NCI-H82 treated with DMSO at 0.1 percent for 48 hours (cell line): Measurements from ENCODE around the gene TOMM70.
"Not testable (repeated sequence)": the region's sequence is repeated elsewhere in the genome, so short reads cannot be mapped to it uniquely, and the experiment has no call there.

Experiments
- DNase-seq: peaks from one replicate; lab custom pipeline; 2025; ENCODE audit not compliant: unreplicated experiment; lab: John Stamatoyannopoulos, UW

The TOMM70 gene

GRCh38 chr3:100368441-100368840 is 32.4 kb downstream of the TOMM70 start:
- no peak for DNase-seq

GRCh38 chr3:100366424-100366823 is 34.5 kb downstream of the TOMM70 start:
- DNase-seq, result no peak

GRCh38 chr3:100364421-100364820 is 36.5 kb downstream of the TOMM70 start:
- DNase-seq, result no peak

- DNase-seq, result no peak
Measured at GRCh38 chr3:100361897-100362296, 39.0 kb downstream of the TOMM70 start.

- DNase-seq, result no peak
Measured at GRCh38 chr3:100360757-100361496, 40.0 kb downstream of the TOMM70 start.

DNA sequence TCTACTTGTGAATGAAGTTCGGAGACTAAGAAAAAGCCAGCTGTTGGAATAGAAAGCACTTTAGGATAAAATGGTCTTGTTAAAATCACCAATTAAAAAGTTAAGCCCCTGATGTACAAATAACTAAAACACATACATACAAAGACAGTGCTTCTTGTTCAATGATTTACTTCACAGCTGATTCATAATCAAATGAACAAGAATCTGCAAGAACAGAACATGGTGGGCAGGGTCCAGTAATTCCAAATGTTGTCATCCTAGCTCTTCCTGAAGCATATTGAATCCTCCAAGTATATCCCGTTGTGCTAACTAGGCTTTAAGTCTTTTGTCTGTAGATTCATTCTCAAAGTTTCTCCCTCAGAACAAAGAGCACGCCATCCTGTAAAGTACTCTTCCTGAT is 41.9 kb downstream of the TOMM70 start:
- no peak for DNase-seq

- no peak for DNase-seq
Measured at GRCh38 chr3:100358413-100358812, 42.5 kb downstream of the TOMM70 start.

GRCh38 chr3:100354850-100355249 is 46.0 kb downstream of the TOMM70 start:
- no peak for DNase-seq

- DNase-seq, result no peak
Measured at GRCh38 chr3:100352296-100353231, 48.3 kb downstream of the TOMM70 start.

DNA sequence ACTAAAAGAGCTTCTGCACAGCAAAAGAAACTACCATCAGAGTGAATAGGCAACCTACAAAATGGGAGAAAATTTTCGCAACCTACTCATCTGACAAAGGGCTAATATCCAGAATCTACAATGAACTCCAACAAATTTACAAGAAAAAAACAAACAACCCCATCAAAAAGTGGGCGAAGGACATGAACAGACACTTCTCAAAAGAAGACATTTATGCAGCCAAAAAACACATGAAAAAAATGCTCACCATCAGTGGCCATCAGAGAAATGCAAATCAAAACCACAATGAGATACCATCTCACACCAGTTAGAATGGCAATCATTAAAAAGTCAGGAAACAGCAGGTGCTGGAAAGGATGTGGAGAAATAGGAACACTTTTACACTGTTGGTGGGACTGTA is 49.1 kb downstream of the TOMM70 start:
- DNase-seq, result not testable (repeated sequence)

DNA sequence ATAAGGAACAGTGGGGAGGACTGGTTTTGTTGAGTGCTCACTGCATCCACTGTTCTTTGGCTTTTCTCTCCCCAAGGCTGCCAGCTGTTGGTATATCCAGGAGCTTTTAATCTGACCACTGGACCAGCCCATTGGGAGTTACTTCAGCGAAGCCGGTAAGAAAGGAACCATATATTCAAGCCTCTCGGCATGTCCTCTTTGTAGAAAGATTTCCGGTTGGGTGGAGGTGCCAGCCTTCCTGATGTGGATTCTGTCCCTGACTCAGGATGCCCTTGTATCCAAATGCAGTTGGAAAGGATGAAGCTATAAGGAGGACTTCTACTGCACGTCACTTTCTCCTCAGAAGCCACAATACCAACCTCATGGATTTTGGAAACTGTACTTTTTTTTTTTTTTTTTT is 52.2 kb downstream of the TOMM70 start:
- DNase-seq, result no peak

DNA sequence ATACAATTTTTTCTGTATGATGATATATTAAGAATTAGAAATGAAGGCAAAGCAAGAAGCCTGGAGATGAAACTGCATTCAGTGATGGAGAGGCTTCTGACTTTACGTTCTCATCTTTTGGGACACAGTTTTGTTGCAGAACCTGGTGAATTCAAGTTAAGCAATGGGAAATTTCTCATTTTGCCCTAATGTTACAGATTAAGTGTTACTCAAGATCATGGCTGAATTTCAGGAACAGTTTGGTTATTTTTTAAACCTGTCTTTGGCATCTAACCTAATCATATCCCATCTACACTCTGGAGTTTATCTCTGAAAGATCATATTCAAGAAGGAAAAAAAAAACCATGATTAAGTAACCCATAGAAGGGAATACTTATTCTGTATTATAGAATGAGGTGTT is 60.4 kb downstream of the TOMM70 start:
- DNase-seq, result no peak

GRCh38 chr3:100339786-100340185 is 61.1 kb downstream of the TOMM70 start:
- DNase-seq, result no peak

GRCh38 chr3:100338911-100339310 is 62.0 kb downstream of the TOMM70 start:
- DNase-seq, result no peak

DNA sequence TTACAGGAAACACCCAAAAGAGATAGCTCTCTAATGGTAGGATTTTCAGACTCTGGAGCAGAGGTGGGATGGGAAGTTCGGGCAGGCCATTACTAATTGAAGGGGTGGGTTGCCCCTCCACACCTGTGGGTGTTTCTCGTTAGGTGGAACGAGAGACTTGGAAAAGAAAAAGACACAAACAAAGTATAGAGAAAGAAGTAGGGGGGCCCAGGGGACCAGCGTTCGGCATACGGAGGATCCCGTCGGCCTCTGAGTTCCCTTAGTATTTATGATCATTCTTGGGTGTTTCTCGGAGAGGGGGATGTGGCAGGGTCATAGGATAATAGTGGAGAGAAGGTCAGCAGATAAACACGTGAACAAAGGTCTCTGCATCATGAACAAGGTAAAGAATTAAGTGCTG is 64.7 kb downstream of the TOMM70 start:
- not testable (repeated sequence) for DNase-seq

DNA sequence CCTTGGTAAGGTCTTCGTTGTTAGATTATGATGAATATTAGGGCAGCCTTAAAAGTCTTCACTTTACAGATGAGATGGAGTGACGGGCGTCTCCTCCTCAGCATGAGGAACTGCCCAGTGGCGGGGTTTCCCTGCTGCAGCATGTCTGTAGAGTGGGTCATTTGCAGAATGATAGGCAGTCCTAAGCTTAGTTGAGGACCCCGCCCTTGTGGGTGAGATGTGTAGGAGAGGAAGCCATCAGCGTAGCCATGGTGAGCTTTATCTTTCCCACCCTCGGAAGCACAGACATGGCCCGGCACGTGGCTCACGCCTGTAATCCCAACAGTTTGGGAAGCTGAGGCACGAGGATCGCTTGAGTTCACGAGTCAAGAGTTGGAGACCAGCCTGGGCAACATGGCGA is 65.5 kb downstream of the TOMM70 start:
- peak; percentile 53 for DNase-seq

- peak; percentile 56 for DNase-seq
Measured at GRCh38 chr3:100334488-100335351, 66.2 kb downstream of the TOMM70 start, which contains the start of gene NIT2. TSS of gene NIT2 (plus strand) at chr3:100334757. CDS start at chr3:100334792, 35 bp downstream.

- DNase-seq, result no peak
Measured at GRCh38 chr3:100333970-100334487, 66.9 kb downstream of the TOMM70 start.

DNA sequence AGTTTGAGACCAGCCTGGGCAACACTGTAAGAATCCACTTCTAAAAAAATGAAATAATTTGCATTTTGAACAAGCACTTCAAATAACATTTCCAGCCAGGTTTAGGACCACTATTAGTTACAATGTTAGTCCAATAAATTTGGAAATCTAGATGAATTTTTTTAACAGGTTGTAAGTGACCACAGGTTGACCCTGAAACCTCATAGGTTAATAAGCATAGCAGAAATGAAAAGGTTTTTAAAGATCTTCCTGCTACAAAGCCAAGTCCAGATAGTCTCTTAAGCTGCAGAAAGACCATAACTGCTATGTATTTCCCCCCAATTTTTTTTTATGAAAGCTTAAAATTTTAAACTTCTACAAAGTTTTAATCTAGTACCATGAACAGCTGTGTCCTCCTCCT is 67.8 kb downstream of the TOMM70 start:
- no peak for DNase-seq

- DNase-seq, result no peak
Measured at GRCh38 chr3:100331660-100332059, 69.2 kb downstream of the TOMM70 start.

GRCh38 chr3:100330651-100331050 is 70.2 kb downstream of the TOMM70 start:
- no peak for DNase-seq
